Measurements from ENCODE around the gene ATP1B1. TPM values are rescaled to one million over a fixed set of nuclear protein-coding genes. Genes with fewer than 3 reads are reported as not detected.

ATP1B1 gene
- total RNA-seq, 1 experiment from 2014 or later: 44.4 TPM

DNA sequence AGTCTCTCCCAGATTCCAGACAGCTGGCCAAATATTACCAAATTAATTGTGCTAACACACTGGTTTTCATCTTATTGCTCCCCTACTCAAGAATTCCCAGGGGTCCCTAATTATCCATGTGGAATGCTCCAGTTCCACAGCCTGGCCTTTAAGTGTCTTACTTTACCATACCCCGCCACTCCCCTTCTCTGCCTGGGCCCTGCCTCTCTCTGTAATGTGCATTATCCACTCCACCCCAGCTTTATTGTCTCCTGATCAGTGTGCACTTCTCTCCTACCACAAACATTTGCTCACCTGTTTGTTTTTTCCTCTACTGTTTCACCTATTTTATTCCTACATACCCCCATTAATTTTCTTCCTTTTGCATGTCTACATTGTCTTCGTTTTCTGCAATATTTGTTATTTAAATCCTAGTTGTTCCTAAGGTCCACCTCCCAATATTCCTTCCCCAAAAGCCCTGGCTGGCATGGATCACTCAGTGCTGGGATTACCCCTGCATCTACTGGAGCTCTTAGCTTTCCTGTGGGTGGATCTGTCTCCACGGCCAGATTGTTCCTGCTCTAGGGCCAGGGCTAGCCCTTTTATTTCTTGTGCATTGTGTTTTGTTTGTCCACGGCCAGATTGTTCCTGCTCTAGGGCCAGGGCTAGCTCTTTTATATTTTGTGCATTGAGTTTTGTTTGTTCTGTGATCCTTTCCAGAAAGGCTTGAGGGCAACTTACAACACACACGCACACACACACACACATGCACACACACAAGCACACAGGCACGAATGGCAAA is 33.4 kb upstream of the ATP1B1 start:
- no peaks in the 10 kb centered on the region for H3K27me3 ChIP-seq (ENCODE audit: insufficient read depth, low read length)
- H3K4me1 ChIP-seq (ENCODE audit: insufficient read depth, low read length): no peaks in the 10 kb centered on the region
- H2BK15ac ChIP-seq (ENCODE audit: low read depth, low read length): no peak overlapping the region
- H3K4ac ChIP-seq (ENCODE audit: low read depth, low read length): no peak overlapping the region
- no peaks in the 10 kb centered on the region for H3K23me2 ChIP-seq (ENCODE audit: insufficient read length, low read depth, low read length, poor library complexity, severe bottlenecking)
- Mint-ChIP-seq H3K4me1 (peaks cover 12% of the 10 kb centered on the region in 2 experiments), H3K4me3 (no peak overlapping the region), H3K9me3 (peaks cover 0 to 2% of the 10 kb centered on the region in 2 experiments; a peak in 1 of 5 replicates), H3K27ac (no peak overlapping the region; a peak in 1 of 7 replicates), H3K27me3 (ENCODE audit: low read depth) (peaks cover 9% of the 10 kb centered on the region), H3K36me3 (ENCODE audit: insufficient read depth in 1 of 3, low read depth in 3 of 3) (no peaks in the 10 kb centered on the region)
- H2AFZ ChIP-seq (ENCODE audit: low read length): no peak overlapping the region
- no peak overlapping the region for H2BK12ac ChIP-seq (ENCODE audit: insufficient read length, low read depth, low read length)
- H2BK20ac ChIP-seq (ENCODE audit: low read depth, low read length, poor library complexity, severe bottlenecking): no peak overlapping the region
- H3K56ac ChIP-seq (ENCODE audit: insufficient read length, low read depth, low read length): no peak overlapping the region
- H3T11ph ChIP-seq (ENCODE audit: low read length): no peak overlapping the region
- no peak overlapping the region for H3K18ac ChIP-seq (ENCODE audit: insufficient read length, low read depth, low read length)
- H4K8ac ChIP-seq (replicated peaks; ENCODE audit: insufficient read length, low read depth, low read length): no peak overlapping the region
- no peak overlapping the region for H3K27ac ChIP-seq (ENCODE audit: insufficient read length, low read depth, low read length)
- H4K91ac ChIP-seq (ENCODE audit: insufficient read length, low read depth, low read length): no peak overlapping the region
- H3K79me2 ChIP-seq (ENCODE audit: insufficient read depth, low read length): no peaks in the 10 kb centered on the region
- no peak overlapping the region for H2AK5ac ChIP-seq (ENCODE audit: insufficient read length, low read length)
- no peak overlapping the region for H2BK5ac ChIP-seq (ENCODE audit: insufficient read length, low read length)
- no peak overlapping the region for H3K14ac ChIP-seq (ENCODE audit: insufficient read depth, low read length)
- no peak for DNase-seq
- no peaks in the 10 kb centered on the region for H3K9me3 ChIP-seq (ENCODE audit: control insufficient read depth, low read depth, low read length)
- TF ChIP-seq, protein P1, sequence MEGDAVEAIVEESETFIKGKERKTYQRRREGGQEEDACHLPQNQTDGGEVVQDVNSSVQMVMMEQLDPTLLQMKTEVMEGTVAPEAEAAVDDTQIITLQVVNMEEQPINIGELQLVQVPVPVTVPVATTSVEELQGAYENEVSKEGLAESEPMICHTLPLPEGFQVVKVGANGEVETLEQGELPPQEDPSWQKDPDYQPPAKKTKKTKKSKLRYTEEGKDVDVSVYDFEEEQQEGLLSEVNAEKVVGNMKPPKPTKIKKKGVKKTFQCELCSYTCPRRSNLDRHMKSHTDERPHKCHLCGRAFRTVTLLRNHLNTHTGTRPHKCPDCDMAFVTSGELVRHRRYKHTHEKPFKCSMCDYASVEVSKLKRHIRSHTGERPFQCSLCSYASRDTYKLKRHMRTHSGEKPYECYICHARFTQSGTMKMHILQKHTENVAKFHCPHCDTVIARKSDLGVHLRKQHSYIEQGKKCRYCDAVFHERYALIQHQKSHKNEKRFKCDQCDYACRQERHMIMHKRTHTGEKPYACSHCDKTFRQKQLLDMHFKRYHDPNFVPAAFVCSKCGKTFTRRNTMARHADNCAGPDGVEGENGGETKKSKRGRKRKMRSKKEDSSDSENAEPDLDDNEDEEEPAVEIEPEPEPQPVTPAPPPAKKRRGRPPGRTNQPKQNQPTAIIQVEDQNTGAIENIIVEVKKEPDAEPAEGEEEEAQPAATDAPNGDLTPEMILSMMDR (conservative IDR thresholded peaks at IDR 0.05): no peak
- no peak overlapping the region for H2BK120ac ChIP-seq (ENCODE audit: low read depth, low read length, poor library complexity, severe bottlenecking)
- H3K9ac ChIP-seq (ENCODE audit: extremely low read depth, insufficient read length, low read length): no peak overlapping the region
- H4K20me1 ChIP-seq (ENCODE audit: control insufficient read depth, insufficient read depth, insufficient read length): no peaks in the 10 kb centered on the region
- no peak overlapping the region for H4K5ac ChIP-seq (ENCODE audit: insufficient read length, low read depth, low read length)
- H3K79me1 ChIP-seq (ENCODE audit: insufficient read depth, low read depth, low read length, poor library complexity, severe bottlenecking): no peaks in the 10 kb centered on the region
- no peak overlapping the region for H3K4me2 ChIP-seq (ENCODE audit: insufficient read depth, insufficient read length, low read length)
- 100% methylated on average over 1 of the region's 6 CpGs for WGBS (ENCODE audit: extremely low coverage, insufficient read length, low lambda C conversion rate)
- no peak overlapping the region for H3K23ac ChIP-seq (ENCODE audit: insufficient read length, low read depth, low read length)

Data from H9 (cell line).